H1 (cell line): ENCODE results near the gene MMP11.

Experiments used
- EP300 ChIP-seq, 2 experiments: IDR thresholded peaks; 1 replicate in 1 of 2; 2 replicates in 1 of 2; pipeline ENCODE4 v1.6.1; 2011 to 2012; ENCODE audit warnings: low read depth in 2 of 2, low read length in 2 of 2, mild to moderate bottlenecking in 2 of 2, borderline replicate concordance in 1 of 2, inconsistent platforms in 1 of 2, moderate library complexity in 1 of 2
- EZH2 ChIP-seq: fragments of 200-600 bp; sonication (generic); IDR thresholded peaks from 2 replicates; pipeline ENCODE4 v1.7.1; 2012; ENCODE audit warnings: low read depth, mild to moderate bottlenecking, moderate library complexity, low read length, inconsistent platforms; ENCODE audit not compliant: severe bottlenecking
- HDAC2 ChIP-seq, 2 experiments: fragments of 300-600 bp in 1 of 2; sonication (generic) in 1 of 2; IDR thresholded peaks; 2 replicates each; pipeline ENCODE4 v1.6.1; 2011 to 2012; ENCODE audit warnings: low read depth in 2 of 2, low read length in 2 of 2, mild to moderate bottlenecking in 2 of 2, moderate library complexity in 2 of 2, borderline replicate concordance in 1 of 2, inconsistent platforms in 1 of 2
- JUN ChIP-seq: IDR thresholded peaks from 2 replicates; pipeline ENCODE4 v1.6.1; 2011; ENCODE audit warnings: low read depth, mild to moderate bottlenecking, improper control_type of control experiment, low read length
- POLR2A ChIP-seq, 2 experiments: IDR thresholded peaks; 1 replicate in 1 of 2; 2 replicates in 1 of 2; pipeline ENCODE4 v1.6.1; 2011; ENCODE audit warnings: low read depth in 2 of 2, low read length in 2 of 2, mild to moderate bottlenecking in 2 of 2; ENCODE audit errors: control extremely low read depth in 1 of 2
- RAD21 ChIP-seq, 2 experiments: IDR thresholded peaks in 1 of 2; conservative IDR thresholded peaks in 1 of 2; 2 replicates each; pipeline ENCODE4 v1.6.1; 2011; ENCODE audit warnings: low read depth in 2 of 2, low read length in 2 of 2, improper control_type of control experiment in 1 of 2, inconsistent platforms in 1 of 2, mild to moderate bottlenecking in 1 of 2, moderate library complexity in 1 of 2
- SP1 ChIP-seq: IDR thresholded peaks from 2 replicates; pipeline ENCODE4 v1.6.1; 2011; ENCODE audit warnings: low read depth, low read length
- SP2 ChIP-seq: IDR thresholded peaks from 2 replicates; pipeline ENCODE4 v1.6.1; 2012; ENCODE audit warnings: mild to moderate bottlenecking, low read length, inconsistent platforms
- TAF1 ChIP-seq: IDR thresholded peaks from 2 replicates; pipeline ENCODE4 v1.6.1; 2011; ENCODE audit warnings: mild to moderate bottlenecking, low read depth, low read length
- YY1 ChIP-seq: IDR thresholded peaks from 2 replicates; pipeline ENCODE4 v1.6.1; 2011; ENCODE audit warnings: low read depth, mild to moderate bottlenecking, low read length
- ZNF274 ChIP-seq: IDR thresholded peaks from 2 replicates; pipeline ENCODE4 v1.7.0; 2012; ENCODE audit warnings: low read length, borderline replicate concordance; ENCODE audit errors: extremely low read depth
- TF ChIP-seq, protein P1 (sequence below), 3 experiments: IDR thresholded peaks; 1 replicate in 2 of 3; 2 replicates in 1 of 3; pipeline versions ENCODE4 v1.5.1 to v1.6.1; 2011; ENCODE audit warnings: low read length in 3 of 3, mild to moderate bottlenecking in 3 of 3, inconsistent platforms in 2 of 3, low read depth in 1 of 3, moderate library complexity in 1 of 3; ENCODE audit not compliant: insufficient read depth in 1 of 3; ENCODE audit errors: control extremely low read depth in 1 of 3
- TF ChIP-seq, protein P2 (sequence below): IDR thresholded peaks from 2 replicates; pipeline ENCODE4 v1.6.1; 2012; ENCODE audit warnings: inconsistent platforms

DNA sequence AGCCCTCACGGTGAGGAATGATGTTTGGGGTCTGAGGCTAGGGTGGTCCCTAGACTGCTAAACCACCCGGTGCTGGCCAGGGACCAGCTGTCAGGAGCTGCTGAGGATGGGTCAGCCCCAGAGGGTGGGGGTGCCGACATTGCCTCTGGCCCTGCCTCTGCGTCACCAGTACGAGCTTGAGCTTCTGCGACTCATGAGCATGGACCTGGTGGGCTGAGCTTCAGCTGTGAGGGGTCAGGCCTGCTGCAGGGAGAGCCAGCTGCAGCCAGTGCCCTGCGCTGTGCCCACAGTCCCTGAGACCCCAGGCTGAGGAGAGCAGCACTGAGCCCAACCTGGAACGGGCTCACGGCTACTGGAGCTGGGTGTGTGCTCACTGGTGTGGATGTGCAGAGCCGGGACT, 59.1 kb downstream of the MMP11 start:
- TF ChIP-seq, protein P1, sequence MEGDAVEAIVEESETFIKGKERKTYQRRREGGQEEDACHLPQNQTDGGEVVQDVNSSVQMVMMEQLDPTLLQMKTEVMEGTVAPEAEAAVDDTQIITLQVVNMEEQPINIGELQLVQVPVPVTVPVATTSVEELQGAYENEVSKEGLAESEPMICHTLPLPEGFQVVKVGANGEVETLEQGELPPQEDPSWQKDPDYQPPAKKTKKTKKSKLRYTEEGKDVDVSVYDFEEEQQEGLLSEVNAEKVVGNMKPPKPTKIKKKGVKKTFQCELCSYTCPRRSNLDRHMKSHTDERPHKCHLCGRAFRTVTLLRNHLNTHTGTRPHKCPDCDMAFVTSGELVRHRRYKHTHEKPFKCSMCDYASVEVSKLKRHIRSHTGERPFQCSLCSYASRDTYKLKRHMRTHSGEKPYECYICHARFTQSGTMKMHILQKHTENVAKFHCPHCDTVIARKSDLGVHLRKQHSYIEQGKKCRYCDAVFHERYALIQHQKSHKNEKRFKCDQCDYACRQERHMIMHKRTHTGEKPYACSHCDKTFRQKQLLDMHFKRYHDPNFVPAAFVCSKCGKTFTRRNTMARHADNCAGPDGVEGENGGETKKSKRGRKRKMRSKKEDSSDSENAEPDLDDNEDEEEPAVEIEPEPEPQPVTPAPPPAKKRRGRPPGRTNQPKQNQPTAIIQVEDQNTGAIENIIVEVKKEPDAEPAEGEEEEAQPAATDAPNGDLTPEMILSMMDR (IDR thresholded peaks at IDR 0.05; ENCODE audit: control extremely low read depth in 1 of 3, insufficient read depth in 1 of 3, low read depth in 1 of 3, low read length in 3 of 3) = no peak
- TF ChIP-seq ZNF274 = no peak
- TF ChIP-seq POLR2A (IDR thresholded peaks at IDR 0.05; ENCODE audit: control extremely low read depth in 1 of 2, low read depth in 2 of 2, low read length in 2 of 2) = no peak
- TF ChIP-seq SP2 = no peak
- TF ChIP-seq HDAC2 (IDR thresholded peaks at IDR 0.05; ENCODE audit: borderline replicate concordance in 1 of 2, low read depth in 2 of 2, low read length in 2 of 2) = no peak
- TF ChIP-seq EP300 (IDR thresholded peaks at IDR 0.05; ENCODE audit: borderline replicate concordance in 1 of 2, low read depth in 2 of 2, low read length in 2 of 2) = no peak
- no peak for TF ChIP-seq YY1
- no peak for TF ChIP-seq SP1
- TF ChIP-seq, protein P2, sequence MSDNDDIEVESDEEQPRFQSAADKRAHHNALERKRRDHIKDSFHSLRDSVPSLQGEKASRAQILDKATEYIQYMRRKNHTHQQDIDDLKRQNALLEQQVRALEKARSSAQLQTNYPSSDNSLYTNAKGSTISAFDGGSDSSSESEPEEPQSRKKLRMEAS = no peak
- no peak for TF ChIP-seq RAD21 (IDR thresholded peaks at IDR 0.05 in 1 of 2, conservative IDR thresholded peaks at IDR 0.05 in 1 of 2; ENCODE audit: low read depth in 2 of 2, low read length in 2 of 2)
- TF ChIP-seq EZH2 = no peak
- TF ChIP-seq JUN = no peak
- no peak for TF ChIP-seq TAF1
